ENCODE data around the gene LCE7A.

GRCh38 chr1:152836870-152837269 is 22.9 kb upstream of the LCE7A start:
- TF ChIP-seq CTCF (IDR thresholded peaks at IDR 0.05) (no peak), POLR2A (IDR thresholded peaks at IDR 0.05) (no peak)

All from testis (tissue), 2 donors.